H1 (cell line): ENCODE data around the gene PCP4. TPM values are rescaled to one million over a fixed set of nuclear protein-coding genes. Genes with fewer than 3 reads are reported as not detected.

Experiments
- BCL11A ChIP-seq, 2 experiments: IDR thresholded peaks; one replicate each; pipeline ENCODE4 v1.6.1; 2011; ENCODE audit warnings: low read depth in 2 of 2, low read length in 2 of 2, mild to moderate bottlenecking in 2 of 2
- EP300 ChIP-seq, 2 experiments: IDR thresholded peaks; 1 replicate in 1 of 2; 2 replicates in 1 of 2; pipeline ENCODE4 v1.6.1; 2011 to 2012; ENCODE audit warnings: low read depth in 2 of 2, low read length in 2 of 2, mild to moderate bottlenecking in 2 of 2, borderline replicate concordance in 1 of 2, inconsistent platforms in 1 of 2, moderate library complexity in 1 of 2
- FOSL1 ChIP-seq: IDR thresholded peaks from 2 replicates; pipeline ENCODE4 v1.6.1; 2011; ENCODE audit warnings: mild to moderate bottlenecking, low read depth, low read length, moderate library complexity; ENCODE audit not compliant: insufficient read depth
- GTF2F1 ChIP-seq: IDR thresholded peaks from 2 replicates; pipeline ENCODE4 v1.6.1; 2012; ENCODE audit warnings: low read depth, low read length, improper control_type of control experiment, borderline replicate concordance
- HDAC6 ChIP-seq: IDR thresholded peaks from one replicate; pipeline ENCODE4 v1.7.1; 2012; ENCODE audit warnings: low read depth, mild to moderate bottlenecking, inconsistent platforms, low read length, moderate library complexity
- SRF ChIP-seq: IDR thresholded peaks from 2 replicates; pipeline ENCODE4 v1.6.1; 2011; ENCODE audit warnings: mild to moderate bottlenecking, low read depth, low read length, moderate library complexity
- TEAD4 ChIP-seq: IDR thresholded peaks from 2 replicates; pipeline ENCODE4 v1.6.1; 2012; ENCODE audit warnings: low read depth, low read length, inconsistent platforms, mixed read lengths
- polyA plus RNA-seq, 7 experiments: library from polyadenylated mRNA; depleted of rRNA in 3 of 7; stranded (reverse) in 5 of 7; unstranded in 2 of 7; fragments of >200 nt in 5 of 7; fragments of 200-250 nt in 2 of 7; gene quantifications; 1 replicate in 5 of 7; 2 replicates in 1 of 7; 4 replicates in 1 of 7; pipeline versions ENCODE4 v1.2.1 to v1.2.3, GENCODE V29; 2011 to 2013; ENCODE audit warnings: missing spikeins in 2 of 7, mixed read lengths in 2 of 7
- total RNA-seq: library from RNA; stranded (reverse); fragmentation: NEBNext Ultra II Directional; extraction: Animal tissue kit (Norgen Biotek cat#: 25700); gene quantifications from 2 replicates; pipeline ENCODE4 v1.2.1, GENCODE V29; 2021

PCP4 gene
- total and polyA plus RNA-seq, 2 of the 8 experiments (the other 6 are each of a cell fraction or from before 2014, with no cell fraction given): 1.8 to 2.4 TPM

DNA sequence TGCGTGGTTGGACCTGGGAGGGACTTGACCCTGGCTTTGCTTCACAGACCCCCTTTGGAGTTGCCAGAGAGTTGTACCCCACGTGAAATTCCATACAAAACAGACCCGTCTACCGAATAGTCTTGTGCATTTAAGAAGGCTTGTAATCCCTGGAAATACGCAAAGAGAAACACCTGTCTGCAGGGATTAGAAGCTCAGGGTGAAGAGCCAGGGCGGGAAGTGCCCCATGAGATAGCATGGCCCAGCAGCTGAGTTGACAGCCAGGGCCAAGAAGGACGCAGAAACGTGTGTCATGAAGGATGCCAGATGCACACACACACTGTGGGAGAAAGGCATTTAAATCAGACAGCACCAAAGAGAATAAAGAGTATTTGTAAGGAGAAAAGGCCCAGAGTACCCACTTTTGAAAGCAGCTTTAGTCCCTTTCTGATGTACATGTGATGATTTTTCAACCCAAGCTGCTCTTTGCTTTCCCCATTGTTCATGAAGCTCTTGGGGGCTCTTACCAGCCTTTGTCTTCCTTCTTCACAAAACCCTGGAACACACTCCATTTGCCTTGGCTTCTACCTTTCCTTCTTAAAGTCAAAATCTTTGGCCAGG is 46.6 kb downstream of the PCP4 start (continued):
- TF ChIP-seq GTF2F1 (no peak), EP300 (IDR thresholded peaks at IDR 0.05; ENCODE audit: borderline replicate concordance in 1 of 2, low read depth in 2 of 2, low read length in 2 of 2) (no peak), FOSL1 (no peak), HDAC6 (no peak), TEAD4 (no peak), SRF (no peak), BCL11A (IDR thresholded peaks at IDR 0.05; ENCODE audit: low read depth in 2 of 2, low read length in 2 of 2) (no peak)
